ENCODE measurements around the gene TMEM165.
"Not testable (repeated sequence)": the region's sequence is repeated elsewhere in the genome, so short reads cannot be mapped to it uniquely, and the experiment has no call there.

The TMEM165 gene

DNA sequence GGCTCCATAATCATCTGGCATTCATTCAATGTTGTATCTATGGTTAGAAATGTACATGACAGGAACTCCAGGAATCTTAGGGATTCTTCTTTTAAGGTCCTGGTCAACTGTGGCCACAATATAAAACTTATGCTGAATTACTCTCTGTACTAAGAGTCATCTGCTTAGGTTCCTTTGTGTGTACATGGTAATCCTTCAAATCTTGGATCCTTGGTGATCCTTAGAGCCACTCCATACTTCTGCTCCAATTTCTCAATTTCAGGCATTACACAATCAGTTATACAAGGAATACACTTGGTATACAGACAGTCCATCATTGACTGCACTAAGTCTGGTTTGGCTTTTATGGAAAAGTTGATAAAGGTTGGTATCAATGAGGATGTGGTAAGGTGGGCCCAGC is 43.9 kb upstream of the TMEM165 start:
- peaks cover 31% of the 10 kb centered on the region for H3K36me3 Mint-ChIP-seq (ENCODE audit: low read depth)
- H3K27me3 Mint-ChIP-seq (ENCODE audit: low read depth): no peaks in the 10 kb centered on the region
- TF ChIP-seq, protein P1, sequence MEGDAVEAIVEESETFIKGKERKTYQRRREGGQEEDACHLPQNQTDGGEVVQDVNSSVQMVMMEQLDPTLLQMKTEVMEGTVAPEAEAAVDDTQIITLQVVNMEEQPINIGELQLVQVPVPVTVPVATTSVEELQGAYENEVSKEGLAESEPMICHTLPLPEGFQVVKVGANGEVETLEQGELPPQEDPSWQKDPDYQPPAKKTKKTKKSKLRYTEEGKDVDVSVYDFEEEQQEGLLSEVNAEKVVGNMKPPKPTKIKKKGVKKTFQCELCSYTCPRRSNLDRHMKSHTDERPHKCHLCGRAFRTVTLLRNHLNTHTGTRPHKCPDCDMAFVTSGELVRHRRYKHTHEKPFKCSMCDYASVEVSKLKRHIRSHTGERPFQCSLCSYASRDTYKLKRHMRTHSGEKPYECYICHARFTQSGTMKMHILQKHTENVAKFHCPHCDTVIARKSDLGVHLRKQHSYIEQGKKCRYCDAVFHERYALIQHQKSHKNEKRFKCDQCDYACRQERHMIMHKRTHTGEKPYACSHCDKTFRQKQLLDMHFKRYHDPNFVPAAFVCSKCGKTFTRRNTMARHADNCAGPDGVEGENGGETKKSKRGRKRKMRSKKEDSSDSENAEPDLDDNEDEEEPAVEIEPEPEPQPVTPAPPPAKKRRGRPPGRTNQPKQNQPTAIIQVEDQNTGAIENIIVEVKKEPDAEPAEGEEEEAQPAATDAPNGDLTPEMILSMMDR (IDR thresholded peaks at IDR 0.05; ENCODE audit: unreplicated experiment in 3 of 3): no peak
- H3K9me3 Mint-ChIP-seq: peaks cover 7% of the 10 kb centered on the region
- H3K4me1 Mint-ChIP-seq: peaks cover 15% of the 10 kb centered on the region
- H3K27ac Mint-ChIP-seq: no peak overlapping the region
- H3K4me3 Mint-ChIP-seq: no peak overlapping the region

DNA sequence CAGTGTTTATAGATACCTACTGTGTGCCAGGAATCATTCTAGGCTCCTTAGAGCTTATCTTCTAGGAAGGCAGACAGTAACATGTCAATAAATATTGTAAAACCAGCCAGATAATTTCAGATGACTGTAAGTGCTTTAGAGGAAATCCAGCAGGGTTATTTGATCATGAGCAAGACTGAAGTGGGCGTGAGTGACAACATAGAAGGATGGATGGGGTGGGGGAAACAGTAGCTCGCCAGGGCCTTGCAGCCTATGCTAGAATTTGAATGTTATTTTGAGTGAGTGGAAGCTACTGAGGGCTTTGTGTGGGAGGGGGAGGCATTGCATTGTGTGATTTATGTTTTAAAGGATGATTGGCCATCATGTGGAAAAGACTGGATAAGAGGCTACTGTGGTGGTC is 43.0 kb upstream of the TMEM165 start:
- Mint-ChIP-seq H3K4me1 (peaks cover 7% of the 10 kb centered on the region), H3K9me3 (peaks cover 7% of the 10 kb centered on the region), H3K27ac (no peak overlapping the region), H3K4me3 (no peak overlapping the region), H3K27me3 (ENCODE audit: low read depth) (no peaks in the 10 kb centered on the region), H3K36me3 (ENCODE audit: low read depth) (peaks cover 31% of the 10 kb centered on the region)
- TF ChIP-seq, protein P1 (IDR thresholded peaks at IDR 0.05; ENCODE audit: unreplicated experiment in 3 of 3): no peak

DNA sequence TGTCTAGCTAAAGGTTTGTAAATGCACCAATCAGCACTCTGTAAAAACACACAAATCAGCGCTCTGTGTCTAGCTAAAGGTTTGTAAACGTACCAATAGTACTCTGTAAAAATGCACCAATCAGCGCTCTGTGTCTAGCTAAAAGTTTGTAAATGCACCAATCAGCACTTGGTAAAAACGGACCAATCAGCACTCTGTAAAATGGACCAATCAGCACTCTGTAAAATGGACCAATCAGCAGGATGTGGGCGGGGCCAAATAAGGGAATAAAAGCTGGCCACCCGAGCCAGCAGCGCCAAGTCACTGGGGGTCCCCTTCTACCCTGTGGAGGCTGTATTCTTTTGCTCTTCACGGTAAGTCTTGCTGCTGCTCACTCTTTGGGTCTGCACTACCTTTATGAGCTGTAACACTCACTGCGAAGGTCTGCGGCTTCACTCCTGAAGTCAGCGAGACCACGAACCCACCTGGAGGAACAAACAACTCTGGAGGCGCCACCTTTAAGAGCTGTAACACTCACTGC is 42.5 kb upstream of the TMEM165 start:
- H3K27me3 Mint-ChIP-seq (ENCODE audit: low read depth); H3K9me3 Mint-ChIP-seq; H3K27ac Mint-ChIP-seq; H3K4me3 Mint-ChIP-seq; H3K4me1 Mint-ChIP-seq: not testable (repeated sequence)
- H3K36me3 Mint-ChIP-seq (ENCODE audit: low read depth): peaks cover 31% of the 10 kb centered on the region

DNA sequence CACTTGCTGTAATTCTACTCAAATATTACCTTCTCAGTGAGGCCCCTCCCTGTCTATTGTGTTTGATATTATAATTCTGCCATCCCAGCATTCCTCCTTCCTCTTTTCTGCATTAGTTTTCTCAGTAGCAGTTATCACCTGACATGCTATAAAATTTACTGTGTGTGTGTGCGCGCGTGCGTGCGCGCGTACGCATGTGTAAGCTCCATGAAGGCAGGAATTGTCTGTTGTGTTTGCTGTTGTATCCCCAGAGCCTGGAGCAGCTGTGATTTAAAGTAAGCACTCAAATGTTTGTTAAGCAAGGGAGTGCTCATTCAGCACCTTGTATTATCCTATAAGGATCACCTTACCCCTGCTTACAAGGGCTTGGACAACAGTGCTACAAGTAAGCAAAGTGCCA is 41.1 kb upstream of the TMEM165 start:
- Mint-ChIP-seq H3K9me3 (peaks cover 7% of the 10 kb centered on the region), H3K27me3 (ENCODE audit: low read depth) (no peaks in the 10 kb centered on the region), H3K4me1 (peaks cover 12% of the 10 kb centered on the region), H3K4me3 (no peak overlapping the region), H3K36me3 (ENCODE audit: low read depth) (peaks cover 34% of the 10 kb centered on the region), H3K27ac (no peak overlapping the region)
- TF ChIP-seq, protein P1 (IDR thresholded peaks at IDR 0.05; ENCODE audit: unreplicated experiment in 3 of 3): no peak

DNA sequence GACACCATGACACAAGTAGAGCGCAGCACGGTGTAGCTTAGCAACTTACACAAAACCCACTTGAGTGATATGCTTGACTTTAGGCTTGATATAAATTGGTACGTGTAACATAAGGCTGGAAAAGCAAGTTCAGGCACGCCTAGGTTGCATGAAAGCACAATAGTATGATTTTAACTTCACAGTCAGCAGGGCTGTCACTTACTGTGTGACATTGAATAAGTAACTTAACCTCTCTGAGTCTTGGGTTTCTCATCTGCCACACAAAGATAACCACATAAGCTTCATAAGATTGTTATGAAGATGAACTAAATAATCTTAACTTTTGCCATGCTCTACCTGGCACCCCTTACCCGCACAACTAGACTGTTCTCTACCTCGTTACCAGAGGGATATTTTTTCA is 40.2 kb upstream of the TMEM165 start:
- H3K4me1 Mint-ChIP-seq: peaks cover 12% of the 10 kb centered on the region
- H3K27ac Mint-ChIP-seq: no peak overlapping the region
- peaks cover 36% of the 10 kb centered on the region for H3K36me3 Mint-ChIP-seq (ENCODE audit: low read depth)
- no peak overlapping the region for H3K4me3 Mint-ChIP-seq
- H3K27me3 Mint-ChIP-seq (ENCODE audit: low read depth): no peaks in the 10 kb centered on the region
- TF ChIP-seq, protein P1 (IDR thresholded peaks at IDR 0.05; ENCODE audit: unreplicated experiment in 3 of 3): no peak
- H3K9me3 Mint-ChIP-seq: peaks cover 7% of the 10 kb centered on the region

DNA sequence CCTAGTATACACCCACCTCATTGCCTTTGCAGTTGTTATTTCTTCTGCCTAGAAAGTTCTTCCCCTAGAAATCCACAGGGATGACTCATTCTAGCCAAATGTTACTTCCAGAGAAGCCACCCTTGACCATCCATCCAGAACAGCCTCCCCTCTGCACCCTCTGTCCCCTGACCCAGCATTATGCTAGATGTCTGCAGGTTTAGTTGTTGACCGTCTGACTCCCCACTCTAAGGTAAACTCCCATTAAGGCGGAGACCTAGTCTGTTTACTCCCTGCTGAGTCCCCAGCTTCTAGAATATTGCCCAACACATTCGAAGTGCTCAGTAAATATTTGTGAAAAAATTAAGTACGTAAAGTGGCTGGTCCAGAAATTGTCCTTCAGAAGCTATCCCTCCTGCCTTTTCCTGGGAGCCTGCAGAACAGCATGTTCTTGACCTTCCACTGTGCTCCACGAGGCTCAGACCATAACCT is 38.7 kb upstream of the TMEM165 start:
- Mint-ChIP-seq H3K27ac (no peak overlapping the region), H3K9me3 (peaks cover 7% of the 10 kb centered on the region), H3K36me3 (ENCODE audit: low read depth) (peaks cover 34% of the 10 kb centered on the region), H3K4me1 (peaks cover 12% of the 10 kb centered on the region), H3K4me3 (no peak overlapping the region), H3K27me3 (ENCODE audit: low read depth) (no peaks in the 10 kb centered on the region)
- TF ChIP-seq, protein P1 (IDR thresholded peaks at IDR 0.05; ENCODE audit: unreplicated experiment in 3 of 3): no peak
